Thyroid gland (tissue), 4 donors: ENCODE results near the gene MYH4. TPM values are rescaled to one million over a fixed set of nuclear protein-coding genes. Genes with fewer than 3 reads are reported as not detected.

Experiments
- DNase-seq, 2 donors: peaks; one replicate each; pipeline ENCODE4 v3.0.0-alpha.2; 2019
- H3K27ac ChIP-seq, 3 donors: fragments of 200-600 bp; sonication (generic); 1 replicate in 2 of 3; 2 replicates in 1 of 3; pipeline ENCODE4 v1.5.1; 2016 to 2019; ENCODE audit warnings: mild to moderate bottlenecking in 1 of 3, moderate library complexity in 1 of 3
- H3K27me3 ChIP-seq: fragments of 200-600 bp; sonication (generic); one replicate; pipeline ENCODE4 v1.5.1; 2019
- H3K36me3 ChIP-seq, 2 donors: fragments of 200-600 bp; sonication (generic); one replicate each; pipeline ENCODE4 v1.5.1; 2016 to 2019
- H3K4me1 ChIP-seq, 2 donors: fragments of 200-600 bp; sonication (generic); one replicate each; pipeline ENCODE4 v1.5.1; 2017 to 2019
- H3K4me3 ChIP-seq, 3 donors: fragments of 200-600 bp; sonication (generic); replicated peaks in 1 of 3; 1 replicate in 2 of 3; 2 replicates in 1 of 3; pipeline ENCODE4 v1.5.1; 2016; ENCODE audit warnings: mild to moderate bottlenecking in 1 of 3
- H3K9me3 ChIP-seq: fragments of 200-600 bp; sonication (generic); one replicate; pipeline ENCODE4 v1.5.1; 2017
- POLR2A ChIP-seq, 2 donors: fragments of 450-650 bp; IDR thresholded peaks; one replicate each; pipeline ENCODE4 v1.6.1; 2017; ENCODE audit warnings: antibody characterized with exemption in 2 of 2, mild to moderate bottlenecking in 2 of 2, moderate library complexity in 1 of 2
- WGBS, 2 donors: methylation state at CpG; one replicate each; pipeline ENCODE4 v1.1.5; 2017; 5-methylcytosine and 5-hydroxymethylcytosine counted together
- intact Hi-C: fragments of 100-400 bp; cut with DNase I; formaldehyde crosslinking; loops from one replicate; pipeline ENCODE4 v1.15.1; 2023
- total RNA-seq, 4 donors: library from RNA; depleted of rRNA; stranded (reverse); fragments of >200 nt; gene quantifications; one replicate each; pipeline ENCODE4 v1.2.3, GENCODE V29; 2016
- TF ChIP-seq, protein P1 (sequence below), 6 experiments: fragments of 200-600 bp in 3 of 6; fragments of 450-650 bp in 3 of 6; sonication (generic) in 3 of 6; IDR thresholded peaks; one replicate each; pipeline ENCODE4 v1.5.1; 2016 to 2019; ENCODE audit warnings: antibody characterized with exemption in 6 of 6, mild to moderate bottlenecking in 2 of 6, inconsistent platforms in 1 of 6, moderate library complexity in 1 of 6

The MYH4 gene
- total RNA-seq, 4 donors from 2014 or later: not detected

- H3K27ac ChIP-seq: no peak overlapping the region
- H3K4me3 ChIP-seq: no peak overlapping the region
- no peak for DNase-seq
- no peaks in the 10 kb centered on the region for H3K27me3 ChIP-seq
- intact Hi-C loops: no loop called here
- H3K36me3 ChIP-seq: no peaks in the 10 kb centered on the region
- H3K9me3 ChIP-seq: no peaks in the 10 kb centered on the region
- no peaks in the 10 kb centered on the region for H3K4me1 ChIP-seq
- 61 to 65% methylated on average over 2 of the region's 2 CpGs for WGBS, 2 donors
- TF ChIP-seq POLR2A (IDR thresholded peaks at IDR 0.05): no peak
- TF ChIP-seq, protein P1, sequence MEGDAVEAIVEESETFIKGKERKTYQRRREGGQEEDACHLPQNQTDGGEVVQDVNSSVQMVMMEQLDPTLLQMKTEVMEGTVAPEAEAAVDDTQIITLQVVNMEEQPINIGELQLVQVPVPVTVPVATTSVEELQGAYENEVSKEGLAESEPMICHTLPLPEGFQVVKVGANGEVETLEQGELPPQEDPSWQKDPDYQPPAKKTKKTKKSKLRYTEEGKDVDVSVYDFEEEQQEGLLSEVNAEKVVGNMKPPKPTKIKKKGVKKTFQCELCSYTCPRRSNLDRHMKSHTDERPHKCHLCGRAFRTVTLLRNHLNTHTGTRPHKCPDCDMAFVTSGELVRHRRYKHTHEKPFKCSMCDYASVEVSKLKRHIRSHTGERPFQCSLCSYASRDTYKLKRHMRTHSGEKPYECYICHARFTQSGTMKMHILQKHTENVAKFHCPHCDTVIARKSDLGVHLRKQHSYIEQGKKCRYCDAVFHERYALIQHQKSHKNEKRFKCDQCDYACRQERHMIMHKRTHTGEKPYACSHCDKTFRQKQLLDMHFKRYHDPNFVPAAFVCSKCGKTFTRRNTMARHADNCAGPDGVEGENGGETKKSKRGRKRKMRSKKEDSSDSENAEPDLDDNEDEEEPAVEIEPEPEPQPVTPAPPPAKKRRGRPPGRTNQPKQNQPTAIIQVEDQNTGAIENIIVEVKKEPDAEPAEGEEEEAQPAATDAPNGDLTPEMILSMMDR (IDR thresholded peaks at IDR 0.05): no peak
These were observed 43.5 kb upstream of the MYH4 start for GRCh38 chr17:10512856-10513255.

DNA sequence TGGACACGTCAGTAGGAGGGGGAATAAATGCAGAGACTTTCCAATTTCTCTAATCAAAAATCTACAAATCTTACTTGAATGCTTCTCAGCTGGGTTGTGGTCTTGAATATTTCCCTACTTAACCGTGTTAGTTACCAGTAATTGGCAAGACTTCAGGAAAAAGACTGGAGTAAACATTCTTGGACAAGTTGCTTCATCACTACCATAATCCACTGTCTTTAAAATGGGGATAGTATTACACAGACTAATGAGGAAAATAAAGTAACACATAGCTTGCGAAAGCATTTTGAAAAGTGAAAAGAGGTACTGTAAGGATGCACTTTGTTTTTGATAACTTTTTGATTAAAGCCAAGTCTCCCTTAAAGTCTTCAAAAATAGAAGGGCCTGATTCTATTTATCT, 30.6 kb upstream of the MYH4 start:
- H3K9me3 ChIP-seq: no peaks in the 10 kb centered on the region
- DNase-seq: no peak
- H3K4me1 ChIP-seq: no peaks in the 10 kb centered on the region
- WGBS, 2 donors: 78 to 81% methylated on average over 3 of the region's 3 CpGs
- H3K27ac ChIP-seq: no peak overlapping the region
- no peaks in the 10 kb centered on the region for H3K36me3 ChIP-seq
- intact Hi-C loops: no loop called here
- H3K27me3 ChIP-seq: no peaks in the 10 kb centered on the region
- H3K4me3 ChIP-seq: no peak overlapping the region
- TF ChIP-seq POLR2A (IDR thresholded peaks at IDR 0.05): no peak
- TF ChIP-seq, protein P1 (IDR thresholded peaks at IDR 0.05): no peak

- no peak for DNase-seq
- H3K27me3 ChIP-seq: no peaks in the 10 kb centered on the region
- H3K27ac ChIP-seq: no peak overlapping the region
- H3K4me3 ChIP-seq: no peak overlapping the region
- H3K36me3 ChIP-seq: no peaks in the 10 kb centered on the region
- intact Hi-C loops: no loop called here
- TF ChIP-seq, protein P1 (IDR thresholded peaks at IDR 0.05): no peak
- no peak for TF ChIP-seq POLR2A (IDR thresholded peaks at IDR 0.05)
- no peaks in the 10 kb centered on the region for H3K4me1 ChIP-seq
- H3K9me3 ChIP-seq: no peaks in the 10 kb centered on the region
- WGBS, 2 donors: 93 to 99% methylated on average over 2 of the region's 2 CpGs
These were observed 22.6 kb upstream of the MYH4 start for GRCh38 chr17:10492004-10492403.

GRCh38 chr17:10482252-10482651, 12.9 kb upstream of the MYH4 start:
- intact Hi-C loops: no loop called here
- H3K4me1 ChIP-seq: no peaks in the 10 kb centered on the region
- no peaks in the 10 kb centered on the region for H3K36me3 ChIP-seq
- no peak overlapping the region for H3K27ac ChIP-seq
- DNase-seq: no peak
- no peaks in the 10 kb centered on the region for H3K27me3 ChIP-seq
- no peaks in the 10 kb centered on the region for H3K9me3 ChIP-seq
- H3K4me3 ChIP-seq: no peak overlapping the region
- no peak for TF ChIP-seq POLR2A (IDR thresholded peaks at IDR 0.05)
- TF ChIP-seq, protein P1 (IDR thresholded peaks at IDR 0.05): no peak
- 71 to 76% methylated on average over 1 of the region's 1 CpG for WGBS, 2 donors

GRCh38 chr17:10477701-10478100, 8.3 kb upstream of the MYH4 start:
- H3K27me3 ChIP-seq: no peaks in the 10 kb centered on the region
- H3K36me3 ChIP-seq: no peaks in the 10 kb centered on the region
- no peak for DNase-seq
- H3K27ac ChIP-seq: no peak overlapping the region
- WGBS, 2 donors: 68 to 75% methylated on average over 1 of the region's 1 CpG
- no peaks in the 10 kb centered on the region for H3K9me3 ChIP-seq
- no peak overlapping the region for H3K4me3 ChIP-seq
- intact Hi-C loops: no loop called here
- TF ChIP-seq, protein P1 (IDR thresholded peaks at IDR 0.05): no peak
- TF ChIP-seq POLR2A (IDR thresholded peaks at IDR 0.05): no peak
- no peaks in the 10 kb centered on the region for H3K4me1 ChIP-seq
